ENCODE measurements around the gene DAPL1. TPM values are rescaled to one million over a fixed set of nuclear protein-coding genes. Genes with fewer than 3 reads are reported as not detected.

DAPL1 gene
- total RNA-seq, 1 donor from 2014 or later: 0.57 TPM

DNA sequence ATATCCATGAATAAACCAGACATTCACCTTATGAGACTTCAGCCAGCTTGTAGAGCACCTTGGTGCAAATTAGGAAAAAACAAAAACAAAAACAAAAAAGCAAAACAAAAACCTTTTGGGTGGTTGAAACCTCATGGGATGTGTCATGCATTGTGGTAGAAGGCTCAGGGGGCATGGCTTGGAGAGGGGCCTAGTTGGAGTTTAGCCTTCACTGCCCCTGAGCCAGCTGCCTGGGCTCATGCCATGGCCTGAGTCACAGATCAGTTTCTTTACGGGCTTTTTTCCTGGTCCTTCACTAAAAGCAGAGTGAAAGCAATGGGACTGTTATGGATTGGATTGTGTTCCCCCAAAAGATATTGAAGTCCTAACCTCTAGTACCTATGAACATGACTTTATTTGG is 22.0 kb upstream of the DAPL1 start:
- DNase-seq (ENCODE audit: low spot score): no peak
- no peaks in the 10 kb centered on the region for H3K9me3 Mint-ChIP-seq (ENCODE audit: low read depth)
- H3K27ac Mint-ChIP-seq (ENCODE audit: unreplicated experiment): no peak overlapping the region
- no peaks in the 10 kb centered on the region for H3K36me3 Mint-ChIP-seq (ENCODE audit: low read depth)
- peaks cover 33% of the 10 kb centered on the region for H3K4me1 Mint-ChIP-seq (ENCODE audit: low read depth)
- H3K27me3 Mint-ChIP-seq (ENCODE audit: low read depth): no peaks in the 10 kb centered on the region
- H3K4me3 Mint-ChIP-seq (ENCODE audit: unreplicated experiment): no peak overlapping the region
- TF ChIP-seq, protein P1, sequence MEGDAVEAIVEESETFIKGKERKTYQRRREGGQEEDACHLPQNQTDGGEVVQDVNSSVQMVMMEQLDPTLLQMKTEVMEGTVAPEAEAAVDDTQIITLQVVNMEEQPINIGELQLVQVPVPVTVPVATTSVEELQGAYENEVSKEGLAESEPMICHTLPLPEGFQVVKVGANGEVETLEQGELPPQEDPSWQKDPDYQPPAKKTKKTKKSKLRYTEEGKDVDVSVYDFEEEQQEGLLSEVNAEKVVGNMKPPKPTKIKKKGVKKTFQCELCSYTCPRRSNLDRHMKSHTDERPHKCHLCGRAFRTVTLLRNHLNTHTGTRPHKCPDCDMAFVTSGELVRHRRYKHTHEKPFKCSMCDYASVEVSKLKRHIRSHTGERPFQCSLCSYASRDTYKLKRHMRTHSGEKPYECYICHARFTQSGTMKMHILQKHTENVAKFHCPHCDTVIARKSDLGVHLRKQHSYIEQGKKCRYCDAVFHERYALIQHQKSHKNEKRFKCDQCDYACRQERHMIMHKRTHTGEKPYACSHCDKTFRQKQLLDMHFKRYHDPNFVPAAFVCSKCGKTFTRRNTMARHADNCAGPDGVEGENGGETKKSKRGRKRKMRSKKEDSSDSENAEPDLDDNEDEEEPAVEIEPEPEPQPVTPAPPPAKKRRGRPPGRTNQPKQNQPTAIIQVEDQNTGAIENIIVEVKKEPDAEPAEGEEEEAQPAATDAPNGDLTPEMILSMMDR (IDR thresholded peaks at IDR 0.05): no peak

DNA sequence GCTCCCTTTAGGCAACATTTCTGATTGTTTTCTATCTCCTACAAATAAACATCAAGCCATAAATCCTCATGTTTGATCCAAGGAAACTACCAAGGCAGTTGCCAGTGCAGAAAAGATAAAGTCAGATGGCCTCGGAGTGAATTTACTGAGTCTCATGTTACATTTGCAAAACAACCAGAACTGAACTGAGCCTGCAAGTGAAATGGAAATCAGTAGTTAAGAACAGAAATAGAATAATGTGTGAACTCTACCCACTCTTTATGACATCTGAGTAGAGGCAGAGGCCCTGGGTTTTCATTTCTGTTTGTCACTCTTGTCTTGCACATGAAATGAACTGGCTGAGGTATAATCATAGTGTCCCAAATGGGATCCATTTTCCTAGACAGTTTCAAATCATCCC is 20.4 kb upstream of the DAPL1 start:
- peaks cover 47% of the 10 kb centered on the region for H3K4me1 Mint-ChIP-seq (ENCODE audit: low read depth)
- H3K27ac Mint-ChIP-seq (ENCODE audit: unreplicated experiment): no peak overlapping the region
- H3K36me3 Mint-ChIP-seq (ENCODE audit: low read depth): no peaks in the 10 kb centered on the region
- no peaks in the 10 kb centered on the region for H3K27me3 Mint-ChIP-seq (ENCODE audit: low read depth)
- no peak for DNase-seq (ENCODE audit: low spot score)
- TF ChIP-seq, protein P1 (IDR thresholded peaks at IDR 0.05): no peak
- no peak overlapping the region for H3K4me3 Mint-ChIP-seq (ENCODE audit: unreplicated experiment)
- no peaks in the 10 kb centered on the region for H3K9me3 Mint-ChIP-seq (ENCODE audit: low read depth)

DNA sequence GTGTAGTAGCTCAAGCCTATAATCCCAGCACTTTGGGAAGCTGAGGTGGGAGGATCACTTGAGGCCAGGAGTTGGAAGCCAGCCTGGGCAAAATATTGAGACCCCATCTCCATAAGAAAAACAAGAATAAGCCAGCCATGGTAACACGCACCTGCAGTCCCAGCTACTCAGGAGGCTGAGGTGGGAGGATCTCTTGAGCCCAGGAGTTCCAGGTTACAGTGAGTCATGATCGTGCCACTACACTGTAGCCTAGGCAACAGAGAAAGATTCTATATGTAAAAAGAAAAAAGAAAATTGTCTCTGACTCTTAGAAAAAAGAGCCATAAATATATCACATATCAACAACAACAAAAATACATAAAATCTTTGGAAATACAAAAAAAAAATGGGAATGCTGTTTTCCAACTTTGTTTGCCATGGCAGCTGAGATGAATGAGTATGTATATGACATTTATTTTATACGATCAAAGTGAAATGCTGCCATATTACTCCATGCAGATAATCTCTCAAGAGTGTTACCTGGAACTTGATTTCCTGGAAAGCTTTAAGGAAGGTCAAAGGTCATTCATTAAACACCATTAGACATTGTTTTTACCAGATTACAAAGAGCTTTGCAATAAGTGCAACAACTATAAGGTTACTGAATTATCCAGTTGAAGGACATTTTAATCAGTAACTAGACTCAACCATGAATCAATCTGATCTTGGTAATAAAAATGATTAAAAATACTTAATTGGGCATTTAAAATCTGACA is 19.7 kb upstream of the DAPL1 start:
- no peak for DNase-seq (ENCODE audit: low spot score)
- Mint-ChIP-seq H3K4me3 (ENCODE audit: unreplicated experiment) (no peak overlapping the region), H3K9me3 (ENCODE audit: low read depth) (no peaks in the 10 kb centered on the region), H3K4me1 (ENCODE audit: low read depth) (peaks cover 48% of the 10 kb centered on the region), H3K27me3 (ENCODE audit: low read depth) (no peaks in the 10 kb centered on the region), H3K36me3 (ENCODE audit: low read depth) (no peaks in the 10 kb centered on the region), H3K27ac (ENCODE audit: unreplicated experiment) (no peak overlapping the region)
- TF ChIP-seq, protein P1 (IDR thresholded peaks at IDR 0.05): no peak

DNA sequence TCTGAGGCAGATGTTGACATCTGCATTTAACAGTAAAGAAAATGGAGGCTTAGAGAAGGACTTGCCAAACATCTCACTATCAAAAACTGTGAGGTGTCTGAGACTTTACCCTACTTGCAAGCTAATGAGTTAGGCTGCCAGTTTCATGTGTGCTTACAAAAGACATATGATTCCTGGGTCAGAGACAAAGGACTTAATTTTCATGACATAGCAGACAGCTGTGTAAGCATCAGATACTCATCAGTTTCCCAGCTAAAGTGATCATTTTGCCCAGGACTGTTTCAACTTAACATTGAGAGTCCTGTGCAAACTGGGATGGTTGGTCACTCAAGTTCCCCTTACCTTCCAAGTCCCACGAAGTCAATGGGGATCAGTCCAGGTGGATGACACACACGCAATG is 18.9 kb upstream of the DAPL1 start:
- H3K4me3 Mint-ChIP-seq (ENCODE audit: unreplicated experiment): no peak overlapping the region
- DNase-seq (ENCODE audit: low spot score): no peak
- TF ChIP-seq, protein P1 (IDR thresholded peaks at IDR 0.05): no peak
- H3K27ac Mint-ChIP-seq (ENCODE audit: unreplicated experiment): no peak overlapping the region
- no peaks in the 10 kb centered on the region for H3K36me3 Mint-ChIP-seq (ENCODE audit: low read depth)
- no peaks in the 10 kb centered on the region for H3K27me3 Mint-ChIP-seq (ENCODE audit: low read depth)
- H3K9me3 Mint-ChIP-seq (ENCODE audit: low read depth): no peaks in the 10 kb centered on the region
- H3K4me1 Mint-ChIP-seq (ENCODE audit: low read depth): peaks cover 55% of the 10 kb centered on the region

DNA sequence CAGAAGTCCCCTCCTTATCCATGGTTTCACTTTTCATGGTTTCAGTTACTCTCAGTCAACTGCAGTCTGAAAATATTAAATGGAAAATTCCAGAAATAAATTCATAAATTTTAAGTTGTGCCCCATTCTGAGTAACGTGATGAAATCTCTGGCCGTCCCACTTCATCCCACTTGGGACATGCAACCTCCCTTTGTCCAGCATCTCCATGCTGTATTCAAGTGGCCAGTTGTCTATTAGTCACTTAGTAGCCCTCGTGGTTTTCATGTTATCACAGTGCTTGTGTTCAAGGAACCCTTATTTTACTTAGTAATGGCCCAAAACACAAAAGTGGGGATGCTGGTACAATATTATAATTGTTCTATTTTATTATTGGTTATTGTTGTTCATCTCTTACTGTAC is 18.0 kb upstream of the DAPL1 start:
- H3K4me3 Mint-ChIP-seq (ENCODE audit: unreplicated experiment): no peak overlapping the region
- TF ChIP-seq, protein P1 (IDR thresholded peaks at IDR 0.05): no peak
- no peak for DNase-seq (ENCODE audit: low spot score)
- H3K9me3 Mint-ChIP-seq (ENCODE audit: low read depth): no peaks in the 10 kb centered on the region
- H3K36me3 Mint-ChIP-seq (ENCODE audit: low read depth): no peaks in the 10 kb centered on the region
- H3K27ac Mint-ChIP-seq (ENCODE audit: unreplicated experiment): peak overlapping the region; percentile 9
- peaks cover 63% of the 10 kb centered on the region for H3K4me1 Mint-ChIP-seq (ENCODE audit: low read depth)
- H3K27me3 Mint-ChIP-seq (ENCODE audit: low read depth): no peaks in the 10 kb centered on the region
